Ovary (tissue), 9 donors: ENCODE data around the gene TRPC5OS. TPM values are rescaled to one million over a fixed set of nuclear protein-coding genes. Genes with fewer than 3 reads are reported as not detected.

Experiments
- DNase-seq, 5 donors: peaks; one replicate each; pipeline ENCODE4 v3.0.0-alpha.2; 2019 to 2020
- H3K27ac ChIP-seq, 2 donors: fragments of 200-600 bp; one replicate each; pipeline versions ENCODE4 v1.5.1 to v1.8.0; 2019 to 2022
- H3K27me3 ChIP-seq: fragments of 200-600 bp; one replicate; pipeline ENCODE4 v1.8.0; 2022
- H3K36me3 ChIP-seq: fragments of 200-600 bp; sonication (generic); one replicate; pipeline ENCODE4 v1.5.1; 2019
- H3K4me1 ChIP-seq: one replicate; pipeline ENCODE4 v1.8.1; 2013; ENCODE audit warnings: mild to moderate bottlenecking, moderate library complexity; ENCODE audit not compliant: insufficient read depth
- H3K4me3 ChIP-seq: fragments of 200-600 bp; sonication (generic); one replicate; pipeline ENCODE4 v1.5.1; 2017
- H3K9me3 ChIP-seq, 2 donors: fragments of 200-600 bp in 1 of 2; sonication (generic) in 1 of 2; one replicate each; pipeline versions ENCODE4 v1.5.1 to v1.8.1; 2013 to 2019; ENCODE audit warnings: mild to moderate bottlenecking in 1 of 2, moderate library complexity in 1 of 2
- CTCF ChIP-seq, 3 donors: fragments of 450-650 bp in 2 of 3; fragments of 200-600 bp in 1 of 3; IDR thresholded peaks; one replicate each; pipeline versions ENCODE4 v1.5.1 to v1.8.0; 2016 to 2022; ENCODE audit warnings: antibody characterized with exemption in 3 of 3, mild to moderate bottlenecking in 1 of 3
- EP300 ChIP-seq: sonication (generic); formaldehyde crosslinking; IDR thresholded peaks from one replicate; pipeline ENCODE4 v1.6.1; 2017; ENCODE audit warnings: antibody characterized with exemption
- POLR2A ChIP-seq: fragments of 450-650 bp; IDR thresholded peaks from one replicate; pipeline ENCODE4 v1.6.1; 2017; ENCODE audit warnings: antibody characterized with exemption, mild to moderate bottlenecking, moderate library complexity
- WGBS, 3 donors: extraction: QIAGEN DNeasy Blood & Tissue Kit in 1 of 3; methylation state at CpG; one replicate each; pipeline versions ENCODE4 v1.1.5 to v1.1.7; 2013 to 2017; 5-methylcytosine and 5-hydroxymethylcytosine counted together
- intact Hi-C, 4 donors: fragments of 100-400 bp; cut with DNase I; formaldehyde crosslinking; loops; one replicate each; pipeline versions ENCODE4 v1.11.0 to v1.15.1; 2022 to 2023
- polyA plus RNA-seq, 2 donors: library from polyadenylated mRNA; stranded (reverse); fragments of 200-250 nt in 1 of 2; fragments of 350-450 nt in 1 of 2; fragmentation: Illumina TruSeq in 1 of 2; extraction: RNeasy Lipid Tissue Mini Kit (QIAGEN cat#74804) in 1 of 2; gene quantifications; one replicate each; pipeline ENCODE4 v1.2.3, GENCODE V29; 2013 to 2014
- total RNA-seq, 7 donors: library from RNA; depleted of rRNA in 2 of 7; stranded (reverse); fragments of >200 nt in 2 of 7; fragmentation: NEBNext Ultra II Directional in 3 of 7; extraction: Animal tissue kit (Norgen Biotek cat#: 25700) in 3 of 7; gene quantifications; one replicate each; pipeline versions ENCODE4 v1.1.0 to v1.2.4, GENCODE V29; 2016 to 2023
- donor health status: DM: no; HTN: no; CAD: no; lungs with moderate emphysema.
- donor health status: DM: no; HTN: no; CAD: no.
- donor health status: Bipolar disorder and iron deficiency.
- donor health status: DM: yes; HTN: yes; CAD: no.
- donor health status: DM: no; HTN: no; CAD: no.
- donor health status: DM: yes; HTN: yes; CAD: no.

The TRPC5OS gene
- total and polyA plus RNA-seq, 9 donors, result 0.02 to 0.34 TPM; not detected in 7

GRCh38 chrX:111928456-111928855 is 52.5 kb downstream of the TRPC5OS start:
- no peak for DNase-seq
- Histone ChIP-seq H3K27me3 (no peaks in the 10 kb centered on the region), H3K9me3 (no peaks in the 10 kb centered on the region), H3K4me3 (no peak overlapping the region), H3K36me3 (no peaks in the 10 kb centered on the region), H3K4me1 (no peaks in the 10 kb centered on the region), H3K27ac (no peak overlapping the region)
- intact Hi-C loops, result no loop called here
- no peak for TF ChIP-seq POLR2A
- no peak for TF ChIP-seq CTCF (IDR thresholded peaks at IDR 0.05)
- no peak for TF ChIP-seq EP300
- WGBS, 3 donors, result 59 to 79% (median 64%) methylated on average over 4 of the region's 4 CpGs

Other genes starting within 250 kb of the TRPC5OS start
- gene ALG13, start 195.0 kb upstream of the TRPC5OS start, total RNA-seq, result 10 to 100 TPM; 28.2 to 81.8 (median 42.9) TPM
- 10 to 100 TPM; 26.4 to 34.1 TPM for gene ALG13, start 195.0 kb upstream of the TRPC5OS start, polyA plus RNA-seq
- gene TRPC5, start 206.6 kb downstream of the TRPC5OS start, total RNA-seq, result not detected
- not detected for gene TRPC5, start 206.6 kb downstream of the TRPC5OS start, polyA plus RNA-seq
- gene RTL4, start 206.8 kb downstream of the TRPC5OS start, total RNA-seq, result not detected
- gene RTL4, start 206.8 kb downstream of the TRPC5OS start, polyA plus RNA-seq, result not detected